ENCODE measurements around the gene SCAF8. TPM values are rescaled to one million over a fixed set of nuclear protein-coding genes. Genes with fewer than 3 reads are reported as not detected.

The SCAF8 gene
- total and polyA plus RNA-seq, 4 experiments from 2014 or later = 4.5 to 60.5 (median 40.2) TPM

- H3K27me3 ChIP-seq (ENCODE audit: insufficient read depth, low read length) = no peaks in the 10 kb centered on the region
- intact Hi-C loops (cut with micrococcal nuclease) = loop anchor here (1.0 to 10.0 kb wide), 6 partner anchors 59 to 1729 kb away; partner anchors contain the start of genes MTRF1L and TFB1M
- H3K9me3 ChIP-seq (ENCODE audit: control insufficient read depth in 1 of 2, low read length in 2 of 2) = no peaks in the 10 kb centered on the region
- no peaks in the 10 kb centered on the region for H3K36me3 ChIP-seq (ENCODE audit: insufficient read depth, low read length)
- H3K4me3 ChIP-seq (ENCODE audit: low read length in 2 of 2) = peak overlapping the region; percentile 63 to 68
- Mint-ChIP-seq H3K9me3 (no peaks in the 10 kb centered on the region), H3K27me3 (no peaks in the 10 kb centered on the region), H3K36me3 (peaks cover 8 to 17% of the 10 kb centered on the region in 2 donors), H3K4me3 (peak overlapping the region; percentile 87 to 95 (median 89)), H3K4me1 (peaks cover 32 to 54% (median 42%) of the 10 kb centered on the region in 4 donors), H3K27ac (peak overlapping the region; percentile 82 to 98 (median 95))
- ChIA-PET POLR2A (ENCODE audit: partially characterized antibody) (interaction anchor here (0.7 to 1.8 kb wide), 7 partner anchors 14 to 437 kb away, joined by 3 to 7 read pairs (median 4); no protein-coding TSS in a partner anchor), CTCF (ENCODE audit: partially characterized antibody) (interaction anchor here (0.9 to 4.0 kb wide), 2 partner anchors 58 to 70 kb away, joined by 3 to 16 read pairs; no protein-coding TSS in a partner anchor)
- peak overlapping the region; percentile 91 for H3K27ac ChIP-seq (ENCODE audit: low read depth, low read length)
- H3K4me1 ChIP-seq (ENCODE audit: insufficient read depth, low read length) = peaks cover 52% of the 10 kb centered on the region
- peak; percentile 90 to 94 (median 91) for DNase-seq
Measured at GRCh38 chr6:154733626-154734382, 588 bp downstream of the SCAF8 start.

DNA sequence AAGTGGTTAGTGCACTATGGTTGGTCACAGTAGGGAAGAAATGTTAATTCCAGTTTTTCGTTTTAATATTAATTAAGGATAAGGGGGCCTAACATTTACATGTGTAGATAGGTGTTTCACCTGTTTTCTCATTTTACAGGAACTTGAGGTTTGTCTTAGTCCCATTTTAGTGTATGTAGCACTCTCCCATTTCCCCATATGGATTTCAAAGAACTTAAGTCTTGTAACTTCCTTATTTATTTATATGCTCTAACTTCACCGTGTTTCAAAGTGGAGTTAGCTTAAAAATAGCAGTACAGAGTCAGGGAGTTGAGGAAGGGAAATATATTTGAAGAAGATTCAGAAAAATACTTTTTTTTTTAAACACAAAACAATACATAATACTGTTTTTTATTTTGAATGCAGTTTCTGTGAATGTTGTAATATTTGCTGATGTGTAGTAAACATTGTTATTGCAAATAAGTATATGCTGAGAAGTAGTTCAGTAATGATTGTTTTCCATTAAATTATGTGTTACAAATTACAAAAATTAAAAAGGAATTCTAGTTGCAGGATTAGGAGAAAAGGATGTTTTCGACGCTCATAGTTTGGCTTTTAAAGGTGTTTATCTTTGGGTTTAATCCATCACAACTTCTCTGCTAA is 3.5 kb downstream of the SCAF8 start:
- Mint-ChIP-seq H3K9me3 (no peaks in the 10 kb centered on the region), H3K4me1 (peaks cover 47 to 81% (median 64%) of the 10 kb centered on the region in 4 donors), H3K27ac (peak overlapping the region in 4 of 7 donors; percentile 52 to 70 (median 62)), H3K4me3 (peak overlapping the region in 7 of 8 donors; percentile 20 to 74 (median 64)), H3K36me3 (peaks cover 15 to 27% of the 10 kb centered on the region in 2 donors), H3K27me3 (no peaks in the 10 kb centered on the region)
- H3K4me1 ChIP-seq (ENCODE audit: insufficient read depth, low read length) = peaks cover 81% of the 10 kb centered on the region
- no peak for DNase-seq
- H3K4me3 ChIP-seq (ENCODE audit: low read length in 2 of 2) = no peak overlapping the region
- peaks cover 2% of the 10 kb centered on the region for H3K36me3 ChIP-seq (ENCODE audit: insufficient read depth, low read length)
- intact Hi-C loops (cut with micrococcal nuclease) = loop anchor here (10.0 kb wide), 2 partner anchors 492 to 1732 kb away; partner anchors contain the start of gene MTRF1L
- H3K27me3 ChIP-seq (ENCODE audit: insufficient read depth, low read length) = no peaks in the 10 kb centered on the region
- CTCF ChIA-PET (ENCODE audit: partially characterized antibody) = interaction anchor here (0.7 to 4.0 kb wide), 2 partner anchors 42 to 61 kb away, joined by 5 to 16 read pairs; no protein-coding TSS in a partner anchor
- POLR2A ChIA-PET (ENCODE audit: partially characterized antibody) = interaction anchor here (0.7 kb wide), 1 partner anchor 33 kb away, joined by 3 read pairs; no protein-coding TSS in a partner anchor
- no peak overlapping the region for H3K27ac ChIP-seq (ENCODE audit: low read depth, low read length)
- no peaks in the 10 kb centered on the region for H3K9me3 ChIP-seq (ENCODE audit: control insufficient read depth in 1 of 2, low read length in 2 of 2)

DNA sequence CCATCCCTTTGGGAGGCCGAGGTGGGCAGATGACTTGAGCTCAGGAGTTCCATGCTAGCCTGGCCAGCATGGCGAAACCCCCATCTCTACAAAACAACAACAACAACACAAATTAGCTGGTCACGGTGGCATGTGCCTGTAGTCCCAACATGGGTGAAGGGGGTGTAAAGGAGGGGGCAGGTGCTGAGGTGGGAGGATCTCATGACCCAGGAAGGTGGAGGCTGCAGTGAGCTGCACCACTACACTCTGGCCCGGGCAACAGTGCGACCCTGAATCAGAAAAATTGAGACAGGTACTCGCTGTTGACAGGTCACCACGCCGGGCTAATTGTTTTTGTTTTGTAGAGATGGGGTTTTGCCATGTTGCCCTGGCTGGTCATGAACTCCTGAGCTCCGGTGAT is 4.2 kb downstream of the SCAF8 start:
- Mint-ChIP-seq H3K4me1 (peaks cover 47 to 80% (median 66%) of the 10 kb centered on the region in 4 donors), H3K9me3 (no peaks in the 10 kb centered on the region), H3K27me3 (no peaks in the 10 kb centered on the region), H3K27ac (no peak overlapping the region), H3K36me3 (peaks cover 17 to 30% of the 10 kb centered on the region in 2 donors), H3K4me3 (peak overlapping the region in 6 of 8 donors; percentile 20 to 70 (median 42))
- Histone ChIP-seq H3K27ac (ENCODE audit: low read depth, low read length) (no peak overlapping the region), H3K4me1 (ENCODE audit: insufficient read depth, low read length) (peaks cover 85% of the 10 kb centered on the region), H3K9me3 (ENCODE audit: control insufficient read depth in 1 of 2, low read length in 2 of 2) (no peaks in the 10 kb centered on the region), H3K27me3 (ENCODE audit: insufficient read depth, low read length) (no peaks in the 10 kb centered on the region), H3K4me3 (ENCODE audit: low read length in 2 of 2) (no peak overlapping the region), H3K36me3 (ENCODE audit: insufficient read depth, low read length) (peaks cover 5% of the 10 kb centered on the region)
- intact Hi-C loops (cut with micrococcal nuclease) = loop anchor here (10.0 kb wide), 2 partner anchors 493 to 1733 kb away; partner anchors contain the start of gene MTRF1L
- no peak for DNase-seq
- POLR2A ChIA-PET (ENCODE audit: partially characterized antibody) = interaction anchor here (1.6 kb wide), 1 partner anchor 30 kb away, joined by 4 read pairs; no protein-coding TSS in a partner anchor
- CTCF ChIA-PET (ENCODE audit: partially characterized antibody) = interaction anchor here (4.0 kb wide), 1 partner anchor 61 kb away, joined by 16 read pairs; no protein-coding TSS in a partner anchor

DNA sequence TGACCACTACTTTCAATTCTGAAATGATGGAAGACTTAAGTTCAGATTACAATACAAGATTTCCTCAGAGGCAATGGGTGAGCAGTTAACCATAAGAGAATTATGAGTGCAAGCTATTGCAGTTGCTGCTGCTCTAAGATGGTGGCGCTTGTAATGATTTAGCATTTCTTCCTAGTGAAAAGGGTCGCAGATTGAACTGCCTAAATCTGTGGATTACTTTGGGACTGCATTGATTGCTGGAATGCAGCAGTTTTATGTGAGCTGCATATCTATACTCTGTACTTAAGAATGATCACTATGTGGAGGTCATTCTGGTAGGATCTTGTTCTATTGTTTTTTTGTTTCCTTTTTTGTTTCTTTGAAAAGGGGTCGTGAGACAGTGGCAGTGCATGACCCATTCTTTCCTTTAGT is 5.3 kb downstream of the SCAF8 start:
- peak overlapping the region in 7 of 8 donors; percentile 2 to 79 (median 47) for H3K4me3 Mint-ChIP-seq
- Histone ChIP-seq H3K27ac (ENCODE audit: low read depth, low read length) (no peak overlapping the region), H3K4me3 (ENCODE audit: low read length in 2 of 2) (no peak overlapping the region), H3K9me3 (ENCODE audit: control insufficient read depth in 1 of 2, low read length in 2 of 2) (no peaks in the 10 kb centered on the region), H3K4me1 (ENCODE audit: insufficient read depth, low read length) (peaks cover 89% of the 10 kb centered on the region), H3K27me3 (ENCODE audit: insufficient read depth, low read length) (no peaks in the 10 kb centered on the region), H3K36me3 (ENCODE audit: insufficient read depth, low read length) (peaks cover 5% of the 10 kb centered on the region)
- DNase-seq = no peak
- no peaks in the 10 kb centered on the region for H3K9me3 Mint-ChIP-seq
- no peaks in the 10 kb centered on the region for H3K27me3 Mint-ChIP-seq
- peak overlapping the region in 3 of 7 donors; percentile 32 to 73 (median 52) for H3K27ac Mint-ChIP-seq
- ChIA-PET CTCF (ENCODE audit: partially characterized antibody) (no interaction called here), POLR2A (ENCODE audit: partially characterized antibody) (interaction anchor here (1.6 kb wide), 1 partner anchor 29 kb away, joined by 4 read pairs; no protein-coding TSS in a partner anchor)
- intact Hi-C loops (cut with micrococcal nuclease) = loop anchor here (10.0 kb wide), 2 partner anchors 494 to 1734 kb away; partner anchors contain the start of gene MTRF1L
- peaks cover 21 to 32% of the 10 kb centered on the region in 2 donors for H3K36me3 Mint-ChIP-seq
- peaks cover 51 to 82% (median 66%) of the 10 kb centered on the region in 4 donors for H3K4me1 Mint-ChIP-seq

DNA sequence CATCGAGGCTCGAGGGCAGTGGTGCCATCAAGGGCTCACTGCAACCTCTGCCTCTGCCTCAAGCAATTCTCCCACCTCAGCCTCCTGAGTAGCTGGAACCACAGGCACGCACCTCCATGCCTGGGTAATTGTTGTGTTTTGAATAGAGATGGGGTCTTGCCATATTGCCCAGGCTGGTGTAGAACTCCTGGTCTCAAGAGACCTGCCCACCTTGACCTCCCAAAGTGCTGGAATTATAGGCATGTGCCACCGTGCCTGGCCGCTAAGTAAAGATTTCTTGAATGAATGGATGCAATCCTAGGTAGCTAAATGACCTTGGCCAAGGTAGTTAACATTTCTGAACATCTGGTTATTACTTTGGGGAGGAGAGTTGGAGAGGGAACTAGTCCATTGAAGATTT is 7.4 kb downstream of the SCAF8 start:
- Histone ChIP-seq H3K27me3 (ENCODE audit: insufficient read depth, low read length) (no peaks in the 10 kb centered on the region), H3K4me3 (ENCODE audit: low read length in 2 of 2) (no peak overlapping the region), H3K36me3 (ENCODE audit: insufficient read depth, low read length) (peaks cover 5% of the 10 kb centered on the region), H3K9me3 (ENCODE audit: control insufficient read depth in 1 of 2, low read length in 2 of 2) (no peaks in the 10 kb centered on the region), H3K4me1 (ENCODE audit: insufficient read depth, low read length) (peaks cover 92% of the 10 kb centered on the region), H3K27ac (ENCODE audit: low read depth, low read length) (no peak overlapping the region)
- H3K4me1 Mint-ChIP-seq = peaks cover 60 to 91% (median 74%) of the 10 kb centered on the region in 4 donors
- peak overlapping the region in 4 of 8 donors; percentile 13 to 49 (median 40) for H3K4me3 Mint-ChIP-seq
- H3K9me3 Mint-ChIP-seq = no peaks in the 10 kb centered on the region
- POLR2A ChIA-PET (ENCODE audit: partially characterized antibody) = no interaction called here
- CTCF ChIA-PET (ENCODE audit: partially characterized antibody) = interaction anchor here (0.7 kb wide), 1 partner anchor 257 kb away, joined by 3 read pairs; no protein-coding TSS in a partner anchor
- H3K27me3 Mint-ChIP-seq = no peaks in the 10 kb centered on the region
- H3K27ac Mint-ChIP-seq = peak overlapping the region in 2 of 7 donors; percentile 21 to 23
- DNase-seq = no peak
- intact Hi-C loops (cut with micrococcal nuclease) = no loop called here
- H3K36me3 Mint-ChIP-seq = peaks cover 30 to 37% of the 10 kb centered on the region in 2 donors

GRCh38 chr6:154742891-154743290 is 9.7 kb downstream of the SCAF8 start:
- DNase-seq = no peak
- Mint-ChIP-seq H3K36me3 (peaks cover 26 to 31% of the 10 kb centered on the region in 2 donors), H3K9me3 (no peaks in the 10 kb centered on the region), H3K27ac (peak overlapping the region in 1 of 7 donors; percentile 5), H3K27me3 (no peaks in the 10 kb centered on the region), H3K4me1 (peaks cover 54 to 88% (median 70%) of the 10 kb centered on the region in 4 donors), H3K4me3 (peak overlapping the region in 5 of 8 donors; percentile 4 to 72 (median 26))
- Histone ChIP-seq H3K9me3 (ENCODE audit: control insufficient read depth in 1 of 2, low read length in 2 of 2) (no peaks in the 10 kb centered on the region), H3K36me3 (ENCODE audit: insufficient read depth, low read length) (peaks cover 5% of the 10 kb centered on the region), H3K27me3 (ENCODE audit: insufficient read depth, low read length) (no peaks in the 10 kb centered on the region), H3K4me3 (ENCODE audit: low read length in 2 of 2) (no peak overlapping the region), H3K27ac (ENCODE audit: low read depth, low read length) (no peak overlapping the region), H3K4me1 (ENCODE audit: insufficient read depth, low read length) (peaks cover 91% of the 10 kb centered on the region)
- POLR2A ChIA-PET (ENCODE audit: partially characterized antibody) = no interaction called here
- intact Hi-C loops (cut with micrococcal nuclease) = no loop called here
- CTCF ChIA-PET (ENCODE audit: partially characterized antibody) = no interaction called here
